GM18951 (cell line): ENCODE data around the gene ZNF444.
"Not testable (repeated sequence)": the region's sequence is repeated elsewhere in the genome, so short reads cannot be mapped to it uniquely, and the experiment has no call there.

Experiments used
- POLR2A ChIP-seq: IDR thresholded peaks from 4 replicates; pipeline ENCODE4 v1.6.1; 2011; ENCODE audit warnings: mild to moderate bottlenecking; ENCODE audit not compliant: insufficient read length, insufficient read depth; ENCODE audit errors: extremely low read depth
- in situ Hi-C: fragments of 300-500 bp; cut with MboI; formaldehyde crosslinking; loops from one replicate; pipeline ENCODE4 v1.12.0; 2022; ENCODE audit warnings: low sequenced_read_pairs, mixed read lengths, inconsistent platforms; ENCODE audit not compliant: unreplicated experiment

The ZNF444 gene

GRCh38 chr19:56136362-56136761 lies 4.7 kb upstream of the ZNF444 start:
- in situ Hi-C loops = no loop called here
- no peak for TF ChIP-seq POLR2A

- TF ChIP-seq POLR2A = no peak
- in situ Hi-C loops = no loop called here
Observed at GRCh38 chr19:56137405-56137804, 3.7 kb upstream of the ZNF444 start.

GRCh38 chr19:56138069-56138468 lies 3.0 kb upstream of the ZNF444 start:
- in situ Hi-C loops = no loop called here

GRCh38 chr19:56139847-56140582 lies 1.1 kb upstream of the ZNF444 start:
- in situ Hi-C loops = no loop called here
- TF ChIP-seq POLR2A = no peak

More at GRCh38 chr19:56138069-56138468, 3.0 kb upstream of the ZNF444 start:
- TF ChIP-seq POLR2A = no peak

GRCh38 chr19:56141417-56141993 lies 418 bp downstream of the ZNF444 start:
- no peak for TF ChIP-seq POLR2A

GRCh38 chr19:56142087-56142787 lies 1.1 kb downstream of the ZNF444 start:
- in situ Hi-C loops = no loop called here
- TF ChIP-seq POLR2A = no peak

More at GRCh38 chr19:56141417-56141993, 418 bp downstream of the ZNF444 start:
- in situ Hi-C loops = no loop called here

GRCh38 chr19:56142897-56143434 lies 1.9 kb downstream of the ZNF444 start:
- TF ChIP-seq POLR2A = no peak
- in situ Hi-C loops = no loop called here

GRCh38 chr19:56144376-56144775 lies 3.3 kb downstream of the ZNF444 start:
- no peak for TF ChIP-seq POLR2A
- in situ Hi-C loops = no loop called here

- in situ Hi-C loops = no loop called here
- TF ChIP-seq POLR2A = no peak
Observed at GRCh38 chr19:56144831-56145230, 3.7 kb downstream of the ZNF444 start.

GRCh38 chr19:56145698-56146097 lies 4.6 kb downstream of the ZNF444 start:
- TF ChIP-seq POLR2A = no peak
- in situ Hi-C loops = no loop called here

- in situ Hi-C loops = no loop called here
- TF ChIP-seq POLR2A = no peak
Observed at GRCh38 chr19:56146904-56147303, 5.8 kb downstream of the ZNF444 start.

GRCh38 chr19:56147307-56147706 lies 6.2 kb downstream of the ZNF444 start:
- TF ChIP-seq POLR2A = no peak
- in situ Hi-C loops = no loop called here

GRCh38 chr19:56148096-56148495 lies 7.0 kb downstream of the ZNF444 start:
- in situ Hi-C loops = no loop called here
- TF ChIP-seq POLR2A = no peak

GRCh38 chr19:56148955-56149655 lies 8.0 kb downstream of the ZNF444 start:
- in situ Hi-C loops = not testable (repeated sequence)
